Measurements from ENCODE around the gene GLYATL1B.

- TF ChIP-seq CTCF (optimal IDR thresholded peaks at IDR 0.05 in 1 of 3, IDR thresholded peaks at IDR 0.05 in 1 of 3, conservative IDR thresholded peaks at IDR 0.05 in 1 of 3; ENCODE audit: extremely low read depth in 1 of 3, insufficient read depth in 2 of 3, low read length in 3 of 3), result peak; percentile 56 to 73 (median 69)
- TF ChIP-seq EZH2 (IDR thresholded peaks at IDR 0.05; ENCODE audit: low read length), result no peak
Measured at GRCh38 chr11:59053387-59053786, 32.7 kb upstream of the GLYATL1B start.

All from keratinocyte (primary cell).